Measurements from ENCODE around the gene TOPBP1.
"Not testable (repeated sequence)": the region's sequence is repeated elsewhere in the genome, so short reads cannot be mapped to it uniquely, and the experiment has no call there.

Gene TOPBP1

DNA sequence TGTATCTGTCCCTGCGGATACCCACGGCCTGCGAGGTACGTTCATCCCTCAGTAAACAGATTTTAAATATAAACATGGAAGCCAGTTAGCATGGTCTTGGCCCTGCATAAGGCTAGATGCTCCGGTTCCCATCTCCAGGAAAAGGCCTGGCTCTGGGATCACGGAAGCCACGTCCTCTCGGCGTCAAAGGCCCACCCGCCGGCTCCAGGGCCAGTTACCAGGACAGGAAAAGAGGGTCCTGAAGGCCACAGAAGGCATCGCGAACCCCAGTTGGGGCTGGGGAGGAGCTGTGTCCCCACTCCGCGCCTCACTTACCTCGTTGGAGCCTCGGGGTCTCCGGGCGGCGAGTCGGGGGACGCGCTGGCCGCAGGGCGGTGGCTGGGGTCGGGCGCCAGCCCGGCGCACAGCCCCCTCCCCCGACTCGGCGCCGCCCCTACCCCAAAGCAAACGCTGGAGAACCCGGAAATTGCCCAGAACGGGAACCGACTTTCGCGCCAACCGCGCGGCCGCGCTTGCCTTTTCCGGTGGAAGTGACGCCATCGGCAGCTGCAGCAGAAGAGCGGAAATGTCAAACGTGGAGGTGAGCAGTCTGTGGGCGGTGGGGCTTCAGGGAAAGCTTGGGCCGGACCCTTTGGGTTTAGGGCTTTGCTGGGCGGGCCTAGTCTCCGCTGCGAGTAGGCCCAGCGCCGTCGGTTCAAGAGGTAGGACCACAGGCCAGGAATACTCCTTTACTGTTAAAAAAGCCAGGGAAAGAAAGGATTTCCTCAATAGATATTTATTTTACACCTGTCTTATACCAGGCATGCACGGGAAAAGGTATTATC, at the start of gene TOPBP1:
TSS of gene TOPBP1 (minus strand) at position 488 of the 824 bp plus-strand sequence. CDS start 814 bp downstream, outside the sequence.
- DNase-seq (ENCODE audit: low spot score), result peak; percentile 90

DNA sequence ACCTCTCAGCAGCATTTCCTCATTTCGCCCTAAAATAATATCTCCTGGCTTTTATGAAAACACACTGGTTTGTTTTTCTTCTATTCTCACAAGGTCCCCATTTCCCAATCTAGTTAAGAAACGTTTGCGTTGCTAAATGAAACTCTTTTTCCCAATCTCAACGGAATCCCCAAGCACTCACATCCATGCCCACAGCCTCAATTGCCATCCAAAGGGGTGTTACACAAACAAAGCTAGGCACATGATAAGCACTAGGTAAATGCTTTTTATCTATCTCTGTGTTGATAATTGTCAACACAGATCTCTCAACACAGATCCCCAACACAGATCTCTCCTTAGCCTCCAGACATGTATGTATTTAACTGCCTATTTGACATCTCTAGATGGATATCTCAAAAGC, 49.3 kb upstream of the TOPBP1 start:
- no peak for DNase-seq (ENCODE audit: low spot score)

GRCh38 chr3:133709139-133709750, 47.5 kb upstream of the TOPBP1 start:
- no peak for DNase-seq (ENCODE audit: low spot score)

DNA sequence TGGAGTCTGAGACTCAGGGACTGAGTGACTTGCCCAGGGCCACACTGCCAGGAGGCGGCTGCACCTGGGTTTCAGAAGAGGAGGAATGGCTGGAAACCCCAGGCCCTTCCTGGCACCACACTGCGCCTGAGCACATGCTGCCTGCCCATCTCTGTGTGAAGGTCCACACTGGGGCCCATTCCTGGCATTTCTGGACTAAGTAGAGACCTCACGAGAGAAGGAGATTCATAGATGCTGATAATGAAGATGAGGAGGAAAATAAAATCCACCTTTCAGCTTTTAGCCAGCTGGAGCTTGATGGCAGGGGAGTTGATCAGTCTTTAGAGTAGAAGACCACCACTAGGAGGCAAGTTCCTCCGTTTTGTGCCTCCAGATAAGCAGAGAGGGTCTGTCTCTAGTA, 44.3 kb upstream of the TOPBP1 start:
- no peak for DNase-seq (ENCODE audit: low spot score)

GRCh38 chr3:133703915-133704314, 42.2 kb upstream of the TOPBP1 start:
- no peak for DNase-seq (ENCODE audit: low spot score)

GRCh38 chr3:133701435-133702358, 40.0 kb upstream of the TOPBP1 start:
- DNase-seq (ENCODE audit: low spot score), result no peak

DNA sequence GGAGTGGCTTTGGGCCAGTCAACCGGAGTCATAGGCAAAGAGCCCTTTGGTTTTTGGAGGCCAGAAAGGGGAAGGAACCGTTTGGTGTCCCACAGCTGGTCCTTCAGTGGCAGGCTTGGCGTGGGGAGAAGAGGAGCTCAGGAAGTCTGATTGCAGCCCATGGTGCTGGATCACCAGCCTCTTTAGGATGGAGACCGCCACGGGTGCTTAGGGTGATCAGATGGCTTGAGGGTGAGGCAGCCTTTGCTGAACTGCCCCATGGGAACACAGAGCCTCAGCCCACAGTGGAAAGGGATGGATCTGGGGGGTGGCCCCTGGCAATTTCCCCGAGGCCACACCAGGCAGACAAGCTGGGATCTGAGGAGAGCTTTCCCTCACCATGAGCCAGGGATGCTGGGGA, 38.6 kb upstream of the TOPBP1 start:
- DNase-seq (ENCODE audit: low spot score), result no peak

DNA sequence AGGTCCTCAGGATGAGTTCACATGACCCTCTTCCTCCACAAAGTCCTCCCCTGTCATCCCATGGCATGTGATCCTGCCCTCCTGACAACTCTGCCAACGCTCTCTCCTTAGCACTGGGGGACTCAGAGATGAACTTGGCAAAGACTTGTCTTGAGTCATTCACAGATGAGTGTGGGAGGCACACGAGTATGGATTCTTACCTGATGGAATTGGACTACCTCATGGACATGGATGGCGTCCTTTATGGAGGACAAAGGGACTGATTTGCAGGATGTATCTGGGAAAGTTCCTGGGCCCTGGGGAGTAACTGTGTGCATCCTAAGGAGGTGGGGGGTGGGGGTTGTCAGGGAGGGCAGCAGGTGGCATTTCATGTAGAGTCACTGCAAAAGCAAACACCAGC, 38.2 kb upstream of the TOPBP1 start:
- no peak for DNase-seq (ENCODE audit: low spot score)

GRCh38 chr3:133699467-133699866, 37.7 kb upstream of the TOPBP1 start:
- DNase-seq (ENCODE audit: low spot score), result no peak

DNA sequence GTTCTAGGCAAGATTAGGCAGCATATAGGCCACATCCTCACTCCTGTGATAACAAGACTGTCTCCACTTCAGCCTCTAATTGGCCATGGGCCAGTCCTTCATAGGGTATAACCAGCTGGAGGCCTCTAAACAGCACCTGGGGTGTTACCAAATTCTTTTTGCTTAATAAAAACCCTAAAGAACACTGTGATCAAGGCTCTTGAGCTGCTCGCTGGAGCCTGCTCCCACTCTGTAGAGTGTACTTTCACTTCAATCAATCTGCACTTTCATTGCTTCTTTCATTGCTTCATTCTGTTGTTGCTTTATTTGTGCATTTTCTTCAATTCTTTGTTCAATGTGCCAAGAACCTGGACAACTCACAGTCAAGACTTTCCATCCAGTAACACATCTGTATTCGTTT, 36.2 kb upstream of the TOPBP1 start:
- DNase-seq (ENCODE audit: low spot score), result no peak

GRCh38 chr3:133695560-133696171, 33.9 kb upstream of the TOPBP1 start:
- no peak for DNase-seq (ENCODE audit: low spot score)

GRCh38 chr3:133694288-133695268, 32.8 kb upstream of the TOPBP1 start:
- no peak for DNase-seq (ENCODE audit: low spot score)

DNA sequence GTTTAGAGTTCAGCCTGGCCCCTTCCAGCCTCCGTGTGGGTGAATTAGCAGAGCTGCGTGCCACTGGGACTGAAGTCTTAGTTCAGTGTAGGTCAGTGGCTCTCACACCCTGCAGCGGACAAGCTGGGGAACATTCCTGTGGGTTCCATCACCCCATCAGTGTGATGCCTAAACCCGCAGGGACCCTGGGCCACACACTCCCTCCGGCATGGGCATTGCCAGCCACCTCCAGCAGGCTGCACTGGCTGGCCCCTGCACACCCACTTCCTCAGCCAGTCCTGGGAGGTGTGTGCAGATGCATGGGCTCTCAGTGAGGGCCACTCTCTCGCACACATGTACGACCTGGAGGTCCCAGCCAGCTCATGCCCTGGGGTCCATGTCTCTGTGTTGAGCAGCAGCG, 32.1 kb upstream of the TOPBP1 start:
- no peak for DNase-seq (ENCODE audit: low spot score)

GRCh38 chr3:133692759-133693158, 31.0 kb upstream of the TOPBP1 start:
- no peak for DNase-seq (ENCODE audit: low spot score)

GRCh38 chr3:133691273-133692107, 29.7 kb upstream of the TOPBP1 start:
- DNase-seq (ENCODE audit: low spot score), result no peak

GRCh38 chr3:133677993-133678392, 16.3 kb upstream of the TOPBP1 start:
- DNase-seq (ENCODE audit: low spot score), result not testable (repeated sequence)

GRCh38 chr3:133676336-133677118, 14.8 kb upstream of the TOPBP1 start:
- DNase-seq (ENCODE audit: low spot score), result no peak

DNA sequence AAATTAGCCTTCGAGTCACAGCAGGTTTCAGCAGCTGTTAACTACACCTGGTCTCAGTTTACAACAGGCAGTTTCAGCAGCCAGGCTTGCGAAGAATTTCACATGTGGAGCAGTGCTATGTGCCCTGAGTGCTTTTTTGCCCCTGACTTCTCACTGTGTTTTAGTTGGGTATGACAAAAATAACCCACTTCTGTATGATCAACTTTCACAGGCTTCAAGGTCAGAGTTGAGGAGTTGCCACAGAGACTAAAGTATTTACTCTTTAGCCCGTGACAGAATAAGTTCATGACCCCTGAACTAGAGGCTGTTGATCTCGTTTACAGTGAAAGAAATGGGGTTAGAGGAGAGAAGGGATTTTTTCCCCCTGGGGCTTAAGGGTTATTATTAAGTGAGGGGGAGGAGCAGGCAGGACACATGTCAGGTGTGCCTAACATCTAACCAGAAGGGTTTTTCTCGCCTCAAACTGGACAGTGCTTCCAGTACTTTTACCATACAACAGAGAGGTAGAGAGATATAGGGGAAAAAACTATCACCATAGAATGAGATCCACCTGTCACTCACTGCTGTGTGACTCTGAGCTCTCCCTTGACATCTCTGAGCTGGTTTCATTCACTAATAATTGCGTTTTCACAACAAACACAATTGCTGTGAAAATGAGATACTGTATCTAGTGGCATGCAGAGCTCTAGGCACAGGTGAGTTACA, 14.0 kb upstream of the TOPBP1 start:
- no peak for DNase-seq (ENCODE audit: low spot score)

Measured in AG08396 (cell line).